NT2/D1 (cell line): ENCODE results near the gene SLC20A1.

Source experiments
- DNase-seq: peaks from one replicate; pipeline ENCODE4 v3.0.0-alpha.2; 2011; ENCODE audit warnings: low read depth, low spot score
- H3K27me3 ChIP-seq: 2 replicates; pipeline ENCODE4 v1.6.0; 2011; ENCODE audit warnings: mild to moderate bottlenecking; ENCODE audit not compliant: insufficient read length, insufficient read depth
- H3K36me3 ChIP-seq: 2 replicates; pipeline ENCODE4 v1.6.1; 2011; ENCODE audit warnings: mild to moderate bottlenecking, low read length, mixed read lengths; ENCODE audit not compliant: insufficient read depth, insufficient read length
- H3K4me1 ChIP-seq: 2 replicates; pipeline ENCODE4 v1.5.1; 2011; ENCODE audit not compliant: insufficient read depth, insufficient read length
- H3K4me3 ChIP-seq: 2 replicates; pipeline ENCODE4 v1.5.1; 2011; ENCODE audit warnings: low read depth; ENCODE audit not compliant: insufficient read length
- H3K9ac ChIP-seq: 2 replicates; pipeline ENCODE4 v1.6.0; 2011; ENCODE audit warnings: low read depth; ENCODE audit not compliant: insufficient read length
- H3K9me3 ChIP-seq: 2 replicates; pipeline ENCODE4 v1.5.1; 2011; ENCODE audit warnings: mild to moderate bottlenecking, low read length; ENCODE audit not compliant: insufficient read depth
- SUZ12 ChIP-seq: IDR thresholded peaks from 2 replicates; pipeline ENCODE4 v1.6.1; 2011; ENCODE audit not compliant: insufficient read length, insufficient read depth; ENCODE audit errors: extremely low read depth
- YY1 ChIP-seq: IDR thresholded peaks from 2 replicates; pipeline ENCODE4 v1.6.1; 2011; ENCODE audit not compliant: insufficient read length, insufficient read depth
- ZNF274 ChIP-seq: IDR thresholded peaks from 2 replicates; pipeline ENCODE4 v1.6.1; 2011; ENCODE audit warnings: mild to moderate bottlenecking, low read depth, low read length

SLC20A1 gene

GRCh38 chr2:112643488-112643887 is 2.3 kb upstream of the SLC20A1 start:
- H3K9ac ChIP-seq = no peak overlapping the region
- peaks cover 19% of the 10 kb centered on the region for H3K36me3 ChIP-seq
- no peaks in the 10 kb centered on the region for H3K4me1 ChIP-seq
- H3K9me3 ChIP-seq = no peaks in the 10 kb centered on the region
- no peak overlapping the region for H3K4me3 ChIP-seq
- TF ChIP-seq ZNF274 (no peak), SUZ12 (no peak), YY1 (no peak)
- DNase-seq = no peak
- H3K27me3 ChIP-seq = peaks cover 8% of the 10 kb centered on the region

GRCh38 chr2:112644155-112644932 is 1.4 kb upstream of the SLC20A1 start:
- no peaks in the 10 kb centered on the region for H3K9me3 ChIP-seq
- H3K4me1 ChIP-seq = no peaks in the 10 kb centered on the region
- peak overlapping the region; percentile 62 for H3K4me3 ChIP-seq
- peaks cover 28% of the 10 kb centered on the region for H3K36me3 ChIP-seq
- no peak for TF ChIP-seq ZNF274
- TF ChIP-seq SUZ12 = no peak
- TF ChIP-seq YY1 = no peak
- peaks cover 8% of the 10 kb centered on the region for H3K27me3 ChIP-seq
- H3K9ac ChIP-seq = peak overlapping the region; percentile 81
- DNase-seq = no peak

DNA sequence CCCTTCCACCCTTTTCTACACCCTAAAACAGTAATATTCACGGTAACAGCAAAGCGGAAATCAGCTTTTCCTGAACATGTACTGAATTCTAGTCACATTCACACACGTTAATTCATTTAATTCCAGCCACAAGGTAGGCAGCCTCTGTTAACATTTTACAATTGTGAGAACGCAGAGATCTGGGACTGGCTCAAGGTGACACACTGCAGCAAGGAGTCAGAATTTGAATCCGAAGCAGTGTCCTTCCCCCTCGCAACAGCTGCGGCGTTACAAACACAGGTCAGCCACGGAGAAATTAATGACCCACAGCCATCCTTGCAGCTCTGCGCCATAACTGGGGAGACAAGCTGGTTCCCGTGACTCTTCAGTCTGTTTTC is 818 bp upstream of the SLC20A1 start:
- Histone ChIP-seq H3K9ac (peak overlapping the region; percentile 81), H3K4me1 (no peaks in the 10 kb centered on the region), H3K27me3 (peaks cover 8% of the 10 kb centered on the region), H3K36me3 (peaks cover 34% of the 10 kb centered on the region), H3K4me3 (peak overlapping the region; percentile 62), H3K9me3 (no peaks in the 10 kb centered on the region)
- no peak for DNase-seq
- TF ChIP-seq ZNF274 (no peak), YY1 (no peak), SUZ12 (no peak)

- Histone ChIP-seq H3K27me3 (peaks cover 8% of the 10 kb centered on the region), H3K9me3 (no peaks in the 10 kb centered on the region), H3K9ac (peak overlapping the region; percentile 94), H3K36me3 (peaks cover 47% of the 10 kb centered on the region), H3K4me1 (no peaks in the 10 kb centered on the region), H3K4me3 (peak overlapping the region; percentile 87)
- TF ChIP-seq YY1 (no peak), ZNF274 (no peak), SUZ12 (no peak)
- DNase-seq = no peak
These were observed 472 bp downstream of the SLC20A1 start for GRCh38 chr2:112646102-112646719.

- H3K4me3 ChIP-seq = peak overlapping the region; percentile 87
- peak overlapping the region; percentile 79 for H3K9ac ChIP-seq
- peaks cover 55% of the 10 kb centered on the region for H3K36me3 ChIP-seq
- peaks cover 8% of the 10 kb centered on the region for H3K27me3 ChIP-seq
- no peak for DNase-seq
- TF ChIP-seq SUZ12 (no peak), YY1 (no peak), ZNF274 (no peak)
- no peaks in the 10 kb centered on the region for H3K9me3 ChIP-seq
- H3K4me1 ChIP-seq = no peaks in the 10 kb centered on the region
These were observed 1.3 kb downstream of the SLC20A1 start for GRCh38 chr2:112646791-112647689.

- H3K4me1 ChIP-seq = no peaks in the 10 kb centered on the region
- H3K9me3 ChIP-seq = no peaks in the 10 kb centered on the region
- peaks cover 5% of the 10 kb centered on the region for H3K27me3 ChIP-seq
- no peak for DNase-seq
- no peak overlapping the region for H3K4me3 ChIP-seq
- TF ChIP-seq ZNF274 (no peak), YY1 (no peak), SUZ12 (no peak)
- H3K36me3 ChIP-seq = peaks cover 65% of the 10 kb centered on the region
- no peak overlapping the region for H3K9ac ChIP-seq
These were observed 2.3 kb downstream of the SLC20A1 start for GRCh38 chr2:112648081-112648480.

DNA sequence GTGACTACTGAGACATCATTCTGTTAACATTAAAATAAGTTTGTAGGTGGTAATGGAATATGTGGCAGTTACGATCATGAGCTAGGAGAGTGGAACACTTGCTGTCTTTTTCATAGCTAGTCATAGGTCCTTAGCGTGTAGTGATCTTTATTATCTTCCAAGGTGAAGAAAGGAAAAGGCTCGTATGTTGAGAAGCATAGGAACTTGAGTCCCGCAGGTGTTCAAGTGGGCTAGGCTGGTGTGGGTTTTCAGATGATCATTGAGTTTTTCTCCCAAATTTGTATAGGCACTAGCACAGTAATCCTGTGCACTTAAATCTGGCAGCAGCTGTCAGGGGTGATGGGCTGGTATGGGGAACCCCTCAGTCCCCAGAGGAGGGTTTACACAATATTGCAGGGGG is 10.9 kb downstream of the SLC20A1 start:
- Histone ChIP-seq H3K4me1 (no peaks in the 10 kb centered on the region), H3K36me3 (peaks cover 95% of the 10 kb centered on the region), H3K9me3 (no peaks in the 10 kb centered on the region), H3K9ac (no peak overlapping the region), H3K27me3 (no peaks in the 10 kb centered on the region), H3K4me3 (no peak overlapping the region)
- no peak for TF ChIP-seq ZNF274
- no peak for TF ChIP-seq YY1
- no peak for TF ChIP-seq SUZ12
- DNase-seq = no peak
